ENCODE results near the gene DHX40.

The DHX40 gene

GRCh38 chr17:59600169-59600568 is 34.8 kb downstream of the DHX40 start:
- peaks cover 19 to 46% (median 25%) of the 10 kb centered on the region in 4 experiments for H3K36me3 ChIP-seq (ENCODE audit: control insufficient read depth in 4 of 4, insufficient read depth in 4 of 4, low read length in 3 of 4)
- H3K27me3 ChIP-seq (replicated peaks in 2 of 5; ENCODE audit: control insufficient read depth in 4 of 5, insufficient read depth in 5 of 5, low read length in 4 of 5): no peaks in the 10 kb centered on the region
- no peak overlapping the region for H3K4me3 ChIP-seq (ENCODE audit: control insufficient read depth in 1 of 7, extremely low read depth in 1 of 7, insufficient read depth in 4 of 7, low read depth in 2 of 7, low read length in 6 of 7)
- POLR2A ChIA-PET: no interaction called here
- H3K4me1 ChIP-seq (ENCODE audit: control extremely low read depth in 1 of 4, control insufficient read depth in 4 of 4, insufficient read depth in 4 of 4, low read length in 3 of 4): no peaks in the 10 kb centered on the region
- no peak overlapping the region for H3K27ac ChIP-seq (ENCODE audit: insufficient read depth in 1 of 2, low read depth in 1 of 2, low read length in 2 of 2, poor library complexity in 1 of 2, severe bottlenecking in 2 of 2)
- no peaks in the 10 kb centered on the region for H3K9me3 ChIP-seq (ENCODE audit: control extremely low read depth in 1 of 5, control insufficient read depth in 4 of 5, insufficient read depth in 2 of 5, low read depth in 1 of 5, low read length in 4 of 5)
- DNase-seq: no peak
- CTCF ChIA-PET: no interaction called here

- H3K27ac ChIP-seq (ENCODE audit: insufficient read depth in 1 of 2, low read depth in 1 of 2, low read length in 2 of 2, poor library complexity in 1 of 2, severe bottlenecking in 2 of 2): no peak overlapping the region
- H3K27me3 ChIP-seq (replicated peaks in 2 of 5; ENCODE audit: control insufficient read depth in 4 of 5, insufficient read depth in 5 of 5, low read length in 4 of 5): no peaks in the 10 kb centered on the region
- no CpG with 5 or more reads among the region's 2 CpGs for WGBS (ENCODE audit: insufficient coverage)
- no peaks in the 10 kb centered on the region for H3K9me3 ChIP-seq (ENCODE audit: control extremely low read depth in 1 of 5, control insufficient read depth in 4 of 5, insufficient read depth in 2 of 5, low read depth in 1 of 5, low read length in 4 of 5)
- no peak overlapping the region for H3K4me3 ChIP-seq (ENCODE audit: control insufficient read depth in 1 of 7, extremely low read depth in 1 of 7, insufficient read depth in 4 of 7, low read depth in 2 of 7, low read length in 6 of 7)
- POLR2A ChIA-PET: no interaction called here
- peaks cover 21 to 56% (median 30%) of the 10 kb centered on the region in 4 experiments for H3K36me3 ChIP-seq (ENCODE audit: control insufficient read depth in 4 of 4, insufficient read depth in 4 of 4, low read length in 3 of 4)
- CTCF ChIA-PET: no interaction called here
- no peak for DNase-seq
- no peaks in the 10 kb centered on the region for H3K4me1 ChIP-seq (ENCODE audit: control extremely low read depth in 1 of 4, control insufficient read depth in 4 of 4, insufficient read depth in 4 of 4, low read length in 3 of 4)
Measured at GRCh38 chr17:59601130-59601529, 35.7 kb downstream of the DHX40 start.

DNA sequence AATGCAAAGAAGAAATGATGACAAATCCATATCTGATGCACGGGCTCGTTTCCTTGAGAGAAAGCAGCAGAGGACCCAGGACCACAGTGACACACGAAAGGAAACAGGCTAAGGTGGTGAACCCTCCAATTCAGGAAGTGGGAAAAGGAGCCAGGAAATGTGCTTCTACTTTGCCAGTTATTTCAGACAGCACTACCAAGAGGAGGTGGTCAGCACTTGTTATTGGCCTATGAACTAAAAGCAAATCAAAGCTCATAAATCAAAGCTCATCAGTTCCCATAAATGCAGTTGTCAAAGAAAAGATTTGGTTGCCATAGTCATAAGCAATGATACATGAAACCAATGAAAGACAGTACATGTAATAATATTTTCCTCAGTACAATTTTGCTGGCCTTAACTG is 41.7 kb downstream of the DHX40 start:
- POLR2A ChIA-PET: no interaction called here
- 0% methylated on average over 3 of the region's 3 CpGs for WGBS (ENCODE audit: insufficient coverage)
- CTCF ChIA-PET: interaction anchor here (0.9 to 1.7 kb wide), 4 partner anchors 11 to 81 kb away, joined by 3 to 8 read pairs (median 4); no protein-coding TSS in a partner anchor
- no peaks in the 10 kb centered on the region for H3K9me3 ChIP-seq (ENCODE audit: control extremely low read depth in 1 of 5, control insufficient read depth in 4 of 5, insufficient read depth in 2 of 5, low read depth in 1 of 5, low read length in 4 of 5)
- H3K4me1 ChIP-seq (ENCODE audit: control extremely low read depth in 1 of 4, control insufficient read depth in 4 of 4, insufficient read depth in 4 of 4, low read length in 3 of 4): peaks cover 0 to 5% (median 3%) of the 10 kb centered on the region in 4 experiments
- peaks cover 15 to 70% (median 30%) of the 10 kb centered on the region in 4 experiments for H3K36me3 ChIP-seq (ENCODE audit: control insufficient read depth in 4 of 4, insufficient read depth in 4 of 4, low read length in 3 of 4)
- H3K27me3 ChIP-seq (replicated peaks in 2 of 5; ENCODE audit: control insufficient read depth in 4 of 5, insufficient read depth in 5 of 5, low read length in 4 of 5): no peaks in the 10 kb centered on the region
- no peak overlapping the region for H3K27ac ChIP-seq (ENCODE audit: insufficient read depth in 1 of 2, low read depth in 1 of 2, low read length in 2 of 2, poor library complexity in 1 of 2, severe bottlenecking in 2 of 2)
- no peak overlapping the region for H3K4me3 ChIP-seq (ENCODE audit: control insufficient read depth in 1 of 7, extremely low read depth in 1 of 7, insufficient read depth in 4 of 7, low read depth in 2 of 7, low read length in 6 of 7)
- DNase-seq: peak; percentile 5 to 34 (median 30)

- Histone ChIP-seq H3K36me3 (ENCODE audit: control insufficient read depth in 4 of 4, insufficient read depth in 4 of 4, low read length in 3 of 4) (peaks cover 9 to 62% (median 24%) of the 10 kb centered on the region in 4 experiments), H3K27ac (ENCODE audit: insufficient read depth in 1 of 2, low read depth in 1 of 2, low read length in 2 of 2, poor library complexity in 1 of 2, severe bottlenecking in 2 of 2) (no peak overlapping the region), H3K4me1 (ENCODE audit: control extremely low read depth in 1 of 4, control insufficient read depth in 4 of 4, insufficient read depth in 4 of 4, low read length in 3 of 4) (peaks cover 0 to 5% (median 3%) of the 10 kb centered on the region in 4 experiments), H3K9me3 (ENCODE audit: control extremely low read depth in 1 of 5, control insufficient read depth in 4 of 5, insufficient read depth in 2 of 5, low read depth in 1 of 5, low read length in 4 of 5) (no peaks in the 10 kb centered on the region), H3K4me3 (ENCODE audit: control insufficient read depth in 1 of 7, extremely low read depth in 1 of 7, insufficient read depth in 4 of 7, low read depth in 2 of 7, low read length in 6 of 7) (no peak overlapping the region), H3K27me3 (replicated peaks in 2 of 5; ENCODE audit: control insufficient read depth in 4 of 5, insufficient read depth in 5 of 5, low read length in 4 of 5) (no peaks in the 10 kb centered on the region)
- CTCF ChIA-PET: interaction anchor here (0.9 to 1.7 kb wide), 4 partner anchors 10 to 81 kb away, joined by 3 to 8 read pairs (median 4); no protein-coding TSS in a partner anchor
- 93% methylated on average over 3 of the region's 5 CpGs for WGBS (ENCODE audit: insufficient coverage)
- DNase-seq: peak; percentile 25 to 55 (median 45)
- POLR2A ChIA-PET: no interaction called here
Measured at GRCh38 chr17:59607817-59608403, 42.5 kb downstream of the DHX40 start.

GRCh38 chr17:59611503-59611902 is 46.1 kb downstream of the DHX40 start:
- Histone ChIP-seq H3K36me3 (ENCODE audit: control insufficient read depth in 4 of 4, insufficient read depth in 4 of 4, low read length in 3 of 4) (peaks cover 4 to 35% (median 17%) of the 10 kb centered on the region in 4 experiments), H3K27ac (ENCODE audit: insufficient read depth in 1 of 2, low read depth in 1 of 2, low read length in 2 of 2, poor library complexity in 1 of 2, severe bottlenecking in 2 of 2) (no peak overlapping the region), H3K9me3 (ENCODE audit: control extremely low read depth in 1 of 5, control insufficient read depth in 4 of 5, insufficient read depth in 2 of 5, low read depth in 1 of 5, low read length in 4 of 5) (no peaks in the 10 kb centered on the region), H3K4me1 (ENCODE audit: control extremely low read depth in 1 of 4, control insufficient read depth in 4 of 4, insufficient read depth in 4 of 4, low read length in 3 of 4) (peaks cover 0 to 5% (median 3%) of the 10 kb centered on the region in 4 experiments), H3K4me3 (ENCODE audit: control insufficient read depth in 1 of 7, extremely low read depth in 1 of 7, insufficient read depth in 4 of 7, low read depth in 2 of 7, low read length in 6 of 7) (no peak overlapping the region), H3K27me3 (replicated peaks in 2 of 5; ENCODE audit: control insufficient read depth in 4 of 5, insufficient read depth in 5 of 5, low read length in 4 of 5) (no peaks in the 10 kb centered on the region)
- ChIA-PET CTCF (no interaction called here), POLR2A (no interaction called here)
- DNase-seq: no peak

- no peak for DNase-seq
- ChIA-PET CTCF (interaction anchor here (1.0 kb wide), 1 partner anchor 7 kb away, joined by 3 read pairs; no protein-coding TSS in a partner anchor), POLR2A (no interaction called here)
- WGBS (ENCODE audit: insufficient coverage): 98% methylated on average over 6 of the region's 7 CpGs
- peaks cover 9 to 21% (median 15%) of the 10 kb centered on the region in 4 experiments for H3K4me1 ChIP-seq (ENCODE audit: control extremely low read depth in 1 of 4, control insufficient read depth in 4 of 4, insufficient read depth in 4 of 4, low read length in 3 of 4)
- no peaks in the 10 kb centered on the region for H3K27me3 ChIP-seq (replicated peaks in 2 of 5; ENCODE audit: control insufficient read depth in 4 of 5, insufficient read depth in 5 of 5, low read length in 4 of 5)
- H3K9me3 ChIP-seq (ENCODE audit: control extremely low read depth in 1 of 5, control insufficient read depth in 4 of 5, insufficient read depth in 2 of 5, low read depth in 1 of 5, low read length in 4 of 5): no peaks in the 10 kb centered on the region
- no peak overlapping the region for H3K27ac ChIP-seq (ENCODE audit: insufficient read depth in 1 of 2, low read depth in 1 of 2, low read length in 2 of 2, poor library complexity in 1 of 2, severe bottlenecking in 2 of 2)
- H3K4me3 ChIP-seq (ENCODE audit: control insufficient read depth in 1 of 7, extremely low read depth in 1 of 7, insufficient read depth in 4 of 7, low read depth in 2 of 7, low read length in 6 of 7): no peak overlapping the region
- peaks cover 0 to 6% (median 0%) of the 10 kb centered on the region in 4 experiments for H3K36me3 ChIP-seq (ENCODE audit: control insufficient read depth in 4 of 4, insufficient read depth in 4 of 4, low read length in 3 of 4)
Measured at GRCh38 chr17:59616253-59616920, 51.0 kb downstream of the DHX40 start.

DNA sequence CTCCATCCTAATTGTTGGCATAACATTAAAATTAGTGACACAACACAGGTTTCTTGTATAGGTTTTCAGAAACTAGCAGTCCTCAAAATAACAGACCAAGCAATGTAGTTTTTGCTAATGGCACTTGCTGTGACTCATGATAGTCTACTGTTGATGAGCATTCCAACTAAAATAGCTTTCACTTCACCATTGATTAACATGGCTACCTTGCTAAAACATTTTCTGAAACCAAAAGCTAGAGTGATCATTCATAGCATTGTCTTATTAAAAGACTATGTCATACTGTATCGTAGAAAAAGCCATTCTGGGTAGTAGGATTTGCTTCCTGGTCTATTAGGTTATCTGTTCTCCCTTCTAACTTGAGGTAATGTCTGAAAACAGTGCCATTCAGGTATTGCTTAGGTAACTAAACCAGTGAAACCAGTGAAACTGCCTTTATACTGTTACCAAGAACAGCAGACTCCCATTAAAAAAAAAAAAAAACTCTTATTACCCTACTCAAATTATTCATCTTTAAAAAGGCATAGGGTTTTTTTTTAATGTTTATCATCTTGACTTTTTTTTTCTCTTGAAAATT is 51.8 kb downstream of the DHX40 start:
- ChIA-PET CTCF (interaction anchor here (1.0 to 1.4 kb wide), 2 partner anchors 8 to 10 kb away, joined by 3 to 8 read pairs; no protein-coding TSS in a partner anchor), POLR2A (interaction anchor here (0.6 kb wide), 1 partner anchor 43 kb away, joined by 4 read pairs; no protein-coding TSS in a partner anchor)
- Histone ChIP-seq H3K9me3 (ENCODE audit: control extremely low read depth in 1 of 5, control insufficient read depth in 4 of 5, insufficient read depth in 2 of 5, low read depth in 1 of 5, low read length in 4 of 5) (no peaks in the 10 kb centered on the region), H3K27me3 (replicated peaks in 2 of 5; ENCODE audit: control insufficient read depth in 4 of 5, insufficient read depth in 5 of 5, low read length in 4 of 5) (no peaks in the 10 kb centered on the region), H3K4me1 (ENCODE audit: control extremely low read depth in 1 of 4, control insufficient read depth in 4 of 4, insufficient read depth in 4 of 4, low read length in 3 of 4) (peaks cover 12 to 29% (median 22%) of the 10 kb centered on the region in 4 experiments), H3K4me3 (ENCODE audit: control insufficient read depth in 1 of 7, extremely low read depth in 1 of 7, insufficient read depth in 4 of 7, low read depth in 2 of 7, low read length in 6 of 7) (no peak overlapping the region), H3K36me3 (ENCODE audit: control insufficient read depth in 4 of 4, insufficient read depth in 4 of 4, low read length in 3 of 4) (peaks cover 0 to 6% (median 0%) of the 10 kb centered on the region in 4 experiments), H3K27ac (ENCODE audit: insufficient read depth in 1 of 2, low read depth in 1 of 2, low read length in 2 of 2, poor library complexity in 1 of 2, severe bottlenecking in 2 of 2) (peak overlapping the region in 1 of 2 experiments; percentile 100)
- DNase-seq: peak in 2 of 3 donors; percentile 29 to 38
- WGBS (ENCODE audit: insufficient coverage): no CpG with 5 or more reads among the region's 1 CpG
